ENCODE measurements around the gene THSD4. TPM values are rescaled to one million over a fixed set of nuclear protein-coding genes. Genes with fewer than 3 reads are reported as not detected.

THSD4 gene
- total RNA-seq, 1 experiment from 2014 or later: 65.4 TPM

GRCh38 chr15:71462638-71463037 lies 347.4 kb downstream of the THSD4 start:
- no peaks in the 10 kb centered on the region for H3K4me1 ChIP-seq (ENCODE audit: control insufficient read depth, insufficient read depth, low read length)
- BruUV-seq (replicated peaks): no TSS peak
- TF ChIP-seq SIN3A (IDR thresholded peaks at IDR 0.05; ENCODE audit: borderline replicate concordance, insufficient read depth, low read depth, low read length): no peak
- TF ChIP-seq POLR2AphosphoS5 (IDR thresholded peaks at IDR 0.05; ENCODE audit: low read depth, low read length): no peak
- TF ChIP-seq CTCF (IDR thresholded peaks at IDR 0.05): no peak
- TF ChIP-seq TCF7L2 (IDR thresholded peaks at IDR 0.05; ENCODE audit: low read depth, low read length): no peak
- no peak for TF ChIP-seq REST (IDR thresholded peaks at IDR 0.05; ENCODE audit: insufficient read depth in 1 of 2, low read depth in 2 of 2, low read length in 1 of 2)
- intact Hi-C loops (cut with micrococcal nuclease; ENCODE audit: unreplicated experiment) (no loop called here), in situ Hi-C loops (cut with HindIII; ENCODE audit: low pct_unique_long_range_greater_than_20kb, low sequenced_read_pairs) (no loop called here)
- DNase-seq (ENCODE audit: low read depth, low spot score) (no peak), ATAC-seq (no peak)
- H3K9me3 ChIP-seq (ENCODE audit: control insufficient read depth, insufficient read depth, low read depth, low read length): no peaks in the 10 kb centered on the region
- POLR2A ChIA-PET: no interaction called here
- H3K4me3 ChIP-seq (ENCODE audit: low read depth in 2 of 2, low read length in 2 of 2): no peak overlapping the region
- no peak overlapping the region for H3K27ac ChIP-seq (ENCODE audit: low read length)
- no peaks in the 10 kb centered on the region for H3K27me3 ChIP-seq (ENCODE audit: control insufficient read depth, insufficient read depth, low read length)
- CTCF ChIA-PET: no interaction called here
- H3K36me3 ChIP-seq (ENCODE audit: control insufficient read depth, insufficient read depth, low read length): no peaks in the 10 kb centered on the region

GRCh38 chr15:71463156-71463665 lies 347.9 kb downstream of the THSD4 start:
- H3K9me3 ChIP-seq (ENCODE audit: control insufficient read depth, insufficient read depth, low read depth, low read length): no peaks in the 10 kb centered on the region

More at GRCh38 chr15:71463156-71463665, 347.9 kb downstream of the THSD4 start:
- no peak for TF ChIP-seq POLR2AphosphoS5 (IDR thresholded peaks at IDR 0.05; ENCODE audit: low read depth, low read length)
- TF ChIP-seq SIN3A (IDR thresholded peaks at IDR 0.05; ENCODE audit: borderline replicate concordance, insufficient read depth, low read depth, low read length): no peak
- TF ChIP-seq REST (IDR thresholded peaks at IDR 0.05; ENCODE audit: insufficient read depth in 1 of 2, low read depth in 2 of 2, low read length in 1 of 2): no peak
- TF ChIP-seq CTCF (IDR thresholded peaks at IDR 0.05): no peak
- TF ChIP-seq TCF7L2 (IDR thresholded peaks at IDR 0.05; ENCODE audit: low read depth, low read length): no peak
- in situ Hi-C loops (cut with HindIII; ENCODE audit: low pct_unique_long_range_greater_than_20kb, low sequenced_read_pairs): no loop called here
- POLR2A ChIA-PET: no interaction called here
- Histone ChIP-seq H3K36me3 (ENCODE audit: control insufficient read depth, insufficient read depth, low read length) (no peaks in the 10 kb centered on the region), H3K4me3 (ENCODE audit: low read depth in 2 of 2, low read length in 2 of 2) (no peak overlapping the region), H3K27me3 (ENCODE audit: control insufficient read depth, insufficient read depth, low read length) (no peaks in the 10 kb centered on the region), H3K4me1 (ENCODE audit: control insufficient read depth, insufficient read depth, low read length) (no peaks in the 10 kb centered on the region), H3K27ac (ENCODE audit: low read length) (no peak overlapping the region)
- CTCF ChIA-PET: no interaction called here
- ATAC-seq (no peak), DNase-seq (ENCODE audit: low read depth, low spot score) (no peak)
- intact Hi-C loops (cut with micrococcal nuclease; ENCODE audit: unreplicated experiment): no loop called here
- BruUV-seq (replicated peaks): no TSS peak
